Stimulated activated CD4-positive, alpha-beta T cell treated with anti-CD3 and anti-CD28 coated beads, Interleukin-1b, Interleukin-23, amount 100 ng/mL, for 4 hours (primary cell): ENCODE results near the gene PCNX2.

Experiments used
- DNase-seq, 2 donors: peaks; one replicate each; pipeline ENCODE4 v3.0.0-alpha.2; 2020; ENCODE audit warnings: low read depth in 2 of 2

PCNX2 gene

GRCh38 chr1:233257786-233258185 lies 37.7 kb downstream of the PCNX2 start:
- no peak for DNase-seq

GRCh38 chr1:233256789-233257188 lies 38.7 kb downstream of the PCNX2 start:
- DNase-seq: no peak

GRCh38 chr1:233256191-233256590 lies 39.3 kb downstream of the PCNX2 start:
- DNase-seq: no peak

- no peak for DNase-seq
Observed at GRCh38 chr1:233255145-233255544, 40.4 kb downstream of the PCNX2 start.

- DNase-seq: no peak
Observed at GRCh38 chr1:233253832-233254331, 41.6 kb downstream of the PCNX2 start.

GRCh38 chr1:233253231-233253831 lies 42.2 kb downstream of the PCNX2 start:
- no peak for DNase-seq

- DNase-seq: no peak
Observed at GRCh38 chr1:233252441-233252840, 43.1 kb downstream of the PCNX2 start.

GRCh38 chr1:233251201-233251720 lies 44.3 kb downstream of the PCNX2 start:
- DNase-seq: no peak

GRCh38 chr1:233248014-233248413 lies 47.5 kb downstream of the PCNX2 start:
- no peak for DNase-seq

- no peak for DNase-seq
Observed at GRCh38 chr1:233246965-233247364, 48.6 kb downstream of the PCNX2 start.

- no peak for DNase-seq
Observed at GRCh38 chr1:233245191-233245765, 50.2 kb downstream of the PCNX2 start.

GRCh38 chr1:233244183-233244582 lies 51.3 kb downstream of the PCNX2 start:
- DNase-seq: no peak

GRCh38 chr1:233242827-233243483 lies 52.6 kb downstream of the PCNX2 start:
- no peak for DNase-seq

GRCh38 chr1:233241759-233242158 lies 53.8 kb downstream of the PCNX2 start:
- DNase-seq: no peak

- DNase-seq: no peak
Observed at GRCh38 chr1:233240829-233241682, 54.5 kb downstream of the PCNX2 start.

- DNase-seq: no peak
Observed at GRCh38 chr1:233240371-233240770, 55.2 kb downstream of the PCNX2 start.

- no peak for DNase-seq
Observed at GRCh38 chr1:233238884-233239431, 56.6 kb downstream of the PCNX2 start.

- DNase-seq: no peak
Observed at GRCh38 chr1:233237647-233238046, 57.9 kb downstream of the PCNX2 start.

- no peak for DNase-seq
Observed at GRCh38 chr1:233233508-233234040, 62.0 kb downstream of the PCNX2 start.

- DNase-seq: no peak
Observed at GRCh38 chr1:233230011-233230410, 65.5 kb downstream of the PCNX2 start.

- no peak for DNase-seq
Observed at GRCh38 chr1:233229288-233229687, 66.2 kb downstream of the PCNX2 start.
